Renal pelvis (tissue), 4 donors: ENCODE results near the gene SCAMP4. TPM values are rescaled to one million over a fixed set of nuclear protein-coding genes. Genes with fewer than 3 reads are reported as not detected.

Experiments
- DNase-seq: peaks from one replicate; pipeline ENCODE4 v3.0.0-alpha.2; 2013
- polyA plus RNA-seq, 3 donors: library from polyadenylated mRNA; unstranded; fragments of 120-200 nt; gene quantifications; one replicate each; pipeline ENCODE4 v1.2.1, GENCODE V29; 2013; ENCODE audit not compliant: insufficient read length in 3 of 3

Gene SCAMP4
- polyA plus RNA-seq, 3 donors, result 77.5 to 101 (median 96.6) TPM

DNA sequence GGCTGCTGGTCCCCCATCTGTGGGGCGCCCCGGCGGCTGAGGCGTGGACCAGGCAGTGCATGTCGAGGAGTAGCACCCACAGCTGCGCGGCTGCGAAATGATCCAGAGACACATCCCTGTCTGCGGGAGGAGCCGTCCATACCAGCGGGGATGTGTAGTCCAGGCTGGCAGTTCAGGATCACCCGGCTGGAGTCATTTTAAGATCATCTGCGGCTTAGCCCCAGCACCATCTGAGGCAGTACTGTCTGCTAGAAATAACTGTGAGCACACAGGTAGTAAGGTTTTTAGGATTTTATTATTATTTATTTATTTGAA lies 3.1 kb downstream of the SCAMP4 start:
- no peak for DNase-seq

DNA sequence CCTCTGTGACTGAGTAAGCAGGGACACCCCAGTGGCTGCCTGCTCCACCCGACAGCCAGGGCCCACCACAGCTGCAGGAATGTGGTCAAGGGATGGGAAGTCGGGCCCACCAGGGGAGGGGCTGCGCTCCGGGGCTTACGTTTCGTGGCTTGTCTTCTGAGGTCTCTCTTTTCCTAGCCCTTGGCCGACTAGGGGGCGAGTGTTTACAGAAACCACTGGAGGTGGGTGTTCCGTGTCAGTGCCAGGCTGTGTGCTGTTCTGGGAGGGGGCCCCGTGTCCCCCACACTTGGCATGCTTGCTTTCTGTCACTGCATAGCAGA lies 4.5 kb downstream of the SCAMP4 start:
- DNase-seq, result no peak

DNA sequence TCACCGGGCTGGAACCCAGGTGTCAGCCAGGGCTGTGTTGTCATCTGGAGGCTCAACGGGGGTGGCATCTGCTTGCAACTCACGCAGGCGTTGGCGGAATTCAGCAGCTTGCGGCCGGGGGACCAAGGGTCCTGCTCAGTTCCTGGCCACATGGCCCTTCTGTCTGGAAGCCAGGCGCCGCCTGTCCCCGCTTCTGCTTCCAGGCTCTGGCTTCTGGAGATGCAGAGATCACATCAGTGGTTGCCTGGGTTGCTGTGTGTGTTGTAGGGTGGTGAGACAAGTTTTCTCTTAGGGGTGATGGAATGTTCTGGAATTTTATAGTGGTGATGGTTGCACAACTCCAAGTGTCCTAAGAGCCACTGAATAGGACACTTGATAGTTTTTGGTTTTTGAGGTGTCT lies 5.0 kb downstream of the SCAMP4 start:
- no peak for DNase-seq

DNA sequence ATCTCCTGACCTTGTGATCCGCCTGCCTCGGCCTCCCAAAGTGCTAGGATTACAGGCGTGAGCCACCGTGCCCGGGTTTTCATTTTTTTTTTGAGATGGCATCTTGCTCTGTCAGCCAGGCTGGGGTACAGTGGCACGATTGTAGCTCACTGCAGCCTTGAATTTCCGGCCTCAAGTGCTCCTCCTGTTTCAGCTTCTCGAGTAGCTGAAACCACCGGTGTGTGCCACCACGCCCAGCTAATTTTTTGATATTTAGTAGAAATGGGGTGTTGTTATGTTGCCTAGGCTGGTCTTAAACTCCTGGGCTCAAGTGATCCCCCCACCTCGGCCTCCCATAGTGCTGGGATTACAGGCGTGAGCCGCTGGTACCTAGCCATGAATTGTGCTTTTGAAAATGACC lies 5.9 kb downstream of the SCAMP4 start:
- no peak for DNase-seq

DNA sequence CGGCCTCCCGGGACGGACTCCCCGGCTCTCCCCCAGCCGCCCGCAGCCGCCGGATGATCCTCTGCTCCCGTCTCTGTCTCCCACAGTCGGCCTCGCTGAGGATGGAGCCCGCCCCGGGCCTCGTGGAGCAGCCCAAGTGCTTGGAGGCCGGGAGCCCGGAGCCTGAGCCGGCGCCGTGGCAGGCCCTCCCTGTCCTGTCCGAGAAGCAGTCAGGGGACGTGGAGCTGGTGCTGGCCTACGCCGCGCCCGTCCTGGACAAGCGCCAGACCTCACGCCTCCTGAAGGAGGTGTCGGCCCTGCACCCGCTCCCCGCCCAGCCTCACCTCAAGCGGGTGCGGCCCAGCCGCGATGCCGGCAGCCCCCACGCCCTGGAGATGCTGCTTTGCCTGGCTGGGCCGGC lies 6.8 kb downstream of the SCAMP4 start:
- DNase-seq, result no peak

DNA sequence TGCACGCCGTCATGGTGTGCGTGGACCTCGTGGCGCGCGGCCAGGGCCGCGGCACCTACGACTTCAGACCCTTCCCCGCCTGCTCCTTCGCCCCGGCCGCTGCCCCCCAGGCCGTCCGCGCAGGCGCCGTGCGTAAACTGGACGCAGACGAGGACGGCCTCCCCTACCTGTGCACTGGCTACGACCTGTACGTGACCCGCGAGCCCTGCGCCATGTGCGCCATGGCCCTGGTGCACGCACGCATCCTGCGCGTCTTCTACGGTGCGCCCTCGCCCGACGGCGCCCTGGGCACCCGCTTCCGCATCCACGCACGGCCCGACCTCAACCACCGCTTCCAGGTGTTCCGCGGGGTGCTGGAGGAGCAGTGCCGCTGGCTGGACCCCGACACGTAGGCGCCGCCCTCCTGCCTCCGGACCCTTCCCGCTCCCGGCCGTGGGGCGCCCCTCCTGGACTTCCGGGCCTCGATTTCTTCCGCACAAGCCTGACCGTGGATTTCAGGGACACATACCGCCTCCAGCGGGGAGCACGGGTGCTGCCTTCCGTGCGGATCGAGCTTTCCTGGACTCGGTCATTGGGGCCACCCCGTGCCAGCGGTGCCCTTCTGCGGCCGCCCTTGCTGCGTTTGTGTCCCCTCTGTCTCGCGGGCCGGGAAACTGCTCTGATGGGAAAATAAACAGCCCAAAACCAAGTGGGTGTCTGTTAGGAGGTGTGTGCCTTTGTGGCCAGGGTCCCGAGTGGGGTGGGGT lies 7.7 kb downstream of the SCAMP4 start:
- DNase-seq, result no peak

DNA sequence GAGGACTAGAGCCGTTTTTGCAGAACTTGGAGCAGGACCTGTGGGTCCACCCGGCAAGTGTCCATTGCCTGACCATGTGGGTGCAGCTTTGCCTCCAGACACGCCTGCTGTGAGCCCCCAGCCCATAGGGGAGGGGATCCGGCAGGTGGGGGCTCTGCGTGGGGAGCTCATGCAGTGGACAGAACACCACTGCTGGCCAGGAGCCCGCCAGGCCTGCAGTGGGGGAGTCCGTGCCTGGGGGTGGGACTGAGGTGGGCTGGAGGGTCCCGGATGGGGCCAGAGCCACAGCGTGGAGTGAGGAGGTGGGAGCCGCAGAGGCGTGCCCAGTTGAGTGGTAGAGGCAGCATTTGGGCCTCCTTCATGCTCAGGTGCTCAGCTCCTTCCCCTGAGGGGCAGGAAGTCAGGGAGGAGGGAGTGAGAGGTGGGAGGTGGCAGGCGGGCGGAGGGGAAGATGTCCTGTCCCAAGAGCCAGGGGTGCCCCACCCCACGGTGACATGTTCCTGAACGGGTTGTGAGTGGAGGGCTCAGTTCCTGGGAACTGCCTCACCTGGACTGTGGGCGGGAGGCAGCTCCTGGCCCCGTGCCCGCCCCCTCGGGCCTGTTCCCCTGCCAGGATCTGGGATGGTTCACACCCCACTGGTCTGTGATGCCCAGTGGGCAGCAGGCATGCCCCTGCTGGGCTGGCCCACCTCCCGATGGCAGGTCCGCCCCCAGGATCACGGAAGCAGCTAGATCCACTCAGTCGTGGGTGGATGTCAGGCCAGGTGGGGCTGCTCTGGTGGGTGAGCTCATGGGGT lies 8.8 kb downstream of the SCAMP4 start:
- no peak for DNase-seq

DNA sequence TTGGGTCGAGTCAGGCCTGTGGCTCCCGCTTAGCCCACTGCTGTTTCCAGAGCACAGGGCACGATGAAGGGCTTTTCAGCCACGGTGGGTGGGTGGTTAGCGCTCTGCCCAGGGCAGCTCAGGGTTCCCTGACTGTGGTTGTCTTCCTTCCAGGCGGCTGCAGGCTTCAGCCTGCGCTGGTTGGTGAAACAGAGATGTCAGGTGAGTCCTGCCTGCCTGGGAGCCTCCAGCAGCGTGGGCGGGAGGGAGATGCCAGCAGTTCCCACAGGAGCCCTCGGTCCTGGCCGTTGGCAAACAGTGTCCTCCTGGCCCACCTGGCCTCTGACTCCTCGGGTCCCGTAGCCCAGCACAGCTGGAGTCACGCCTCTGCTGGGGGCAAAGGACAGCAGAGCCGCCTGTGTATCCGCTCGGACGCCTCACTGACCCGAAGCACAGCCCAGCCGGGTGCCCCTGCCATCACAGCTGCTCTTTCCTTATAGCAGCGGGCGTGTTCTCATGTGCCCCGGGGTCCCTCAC lies 9.7 kb downstream of the SCAMP4 start:
- DNase-seq, result no peak

DNA sequence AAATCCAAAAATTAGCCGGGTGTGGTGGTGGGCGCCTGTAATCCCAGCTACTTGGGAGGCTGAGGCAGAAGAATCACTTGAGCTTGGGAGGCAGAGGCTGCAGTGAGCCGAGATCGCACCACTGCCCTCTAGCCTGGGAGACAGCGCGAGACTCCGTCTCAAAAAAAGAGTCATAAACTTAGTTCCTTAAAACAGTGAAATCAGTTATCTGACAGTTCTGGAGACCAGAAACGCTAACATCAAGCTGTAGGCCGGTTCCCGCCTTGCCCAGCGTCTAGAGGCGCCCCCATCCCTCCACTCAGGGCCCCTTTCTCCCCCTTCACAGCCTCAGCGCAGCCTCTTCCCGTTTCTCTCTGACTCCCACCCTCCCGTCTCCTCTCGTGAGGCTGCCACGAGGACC lies 11.9 kb downstream of the SCAMP4 start:
- DNase-seq, result no peak

DNA sequence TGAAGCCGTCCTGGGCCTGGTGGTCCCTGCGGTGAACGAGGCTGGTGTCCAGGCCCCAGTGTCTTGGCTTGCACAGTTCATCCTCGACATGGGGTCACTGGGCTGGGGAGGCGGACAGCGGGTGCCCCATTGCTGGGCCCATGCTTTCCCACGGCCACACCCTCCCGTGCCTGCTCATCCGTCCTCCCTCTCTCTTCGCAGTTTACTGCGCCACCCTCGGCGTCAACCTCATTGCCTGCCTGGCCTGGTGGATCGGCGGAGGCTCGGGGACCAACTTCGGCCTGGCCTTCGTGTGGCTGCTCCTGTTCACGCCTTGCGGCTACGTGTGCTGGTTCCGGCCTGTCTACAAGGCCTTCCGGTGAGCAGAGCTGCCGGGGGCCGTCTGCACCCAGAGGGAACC lies 12.7 kb downstream of the SCAMP4 start:
- no peak for DNase-seq

DNA sequence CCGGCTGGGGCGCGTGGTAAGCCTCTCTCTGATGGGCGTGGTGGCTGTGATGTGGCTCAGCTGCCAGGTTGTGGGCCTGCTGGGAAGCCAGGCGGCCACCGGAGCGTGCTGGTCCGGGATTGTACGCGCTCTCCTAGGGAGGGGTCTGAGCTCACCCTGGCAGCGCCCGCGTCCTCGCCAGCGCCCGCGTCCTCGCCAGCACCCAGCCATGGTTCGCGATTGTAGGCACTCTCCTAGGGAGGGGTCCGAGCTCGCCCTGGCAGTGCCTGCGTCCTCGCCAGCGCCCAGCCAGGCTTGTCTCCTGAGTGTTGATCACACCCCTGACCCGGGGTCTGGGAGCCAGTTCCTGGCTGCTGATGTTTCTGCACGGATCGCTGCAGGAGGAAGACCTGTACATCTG lies 13.8 kb downstream of the SCAMP4 start:
- DNase-seq, result no peak

DNA sequence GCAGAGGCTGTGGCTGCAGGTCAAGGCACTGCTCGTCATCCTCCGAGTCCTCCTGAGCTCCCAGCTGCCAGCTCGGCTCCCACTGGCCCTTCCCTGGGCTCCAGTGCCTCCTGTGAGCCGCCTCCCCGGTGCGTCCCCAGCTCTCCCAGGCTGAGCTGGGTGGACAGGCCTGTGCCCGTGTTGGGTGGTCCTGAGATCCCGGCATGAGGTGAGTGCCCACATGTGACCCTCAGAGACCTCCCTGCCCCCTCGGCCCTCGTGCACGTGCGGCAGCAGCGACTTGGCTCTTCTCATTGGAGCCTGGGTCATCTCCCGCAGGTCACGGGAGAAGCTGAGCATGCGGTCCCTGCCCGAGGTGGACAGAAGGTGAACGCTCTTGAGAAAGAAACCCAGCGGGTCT lies 15.4 kb downstream of the SCAMP4 start:
- DNase-seq, result no peak

DNA sequence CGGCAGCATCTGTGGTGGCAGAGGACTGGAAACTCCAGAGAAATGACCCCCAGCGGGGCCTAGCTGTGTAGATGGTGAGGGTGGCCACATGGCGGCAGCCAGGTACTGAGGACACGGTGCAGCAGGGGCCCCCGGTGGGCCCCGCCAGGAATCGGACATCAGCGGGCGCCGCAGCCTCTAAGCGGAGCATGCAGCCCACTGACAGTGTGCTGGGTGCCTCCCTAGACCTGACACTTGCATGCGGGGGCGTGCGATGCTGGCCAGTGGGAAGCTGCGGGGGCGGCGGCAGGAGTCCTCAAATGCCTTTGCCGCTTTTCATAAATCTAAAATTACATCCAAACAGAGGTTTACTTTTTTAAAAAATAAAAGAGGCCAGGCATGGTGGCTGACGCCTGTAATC lies 16.1 kb downstream of the SCAMP4 start:
- no peak for DNase-seq

DNA sequence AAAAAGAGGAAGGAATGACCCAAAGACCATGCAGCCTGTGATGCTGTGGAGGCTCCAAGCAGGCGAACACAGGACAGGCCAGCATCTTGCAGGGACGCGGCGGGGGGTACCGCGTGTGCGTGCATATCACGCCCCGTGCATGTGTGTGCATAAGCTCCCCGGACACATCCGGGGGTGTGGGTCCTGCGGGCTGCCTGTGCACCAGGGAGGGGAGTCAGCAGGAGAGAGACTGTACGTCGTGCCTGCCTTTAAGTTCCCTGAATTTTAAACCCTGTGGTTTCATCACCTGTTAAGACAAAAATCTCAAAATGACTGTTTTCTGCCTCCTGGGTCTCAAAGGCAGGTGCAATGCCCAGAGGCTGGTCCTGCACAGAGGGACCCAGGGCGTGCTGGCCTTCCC lies 16.6 kb downstream of the SCAMP4 start:
- DNase-seq, result no peak

DNA sequence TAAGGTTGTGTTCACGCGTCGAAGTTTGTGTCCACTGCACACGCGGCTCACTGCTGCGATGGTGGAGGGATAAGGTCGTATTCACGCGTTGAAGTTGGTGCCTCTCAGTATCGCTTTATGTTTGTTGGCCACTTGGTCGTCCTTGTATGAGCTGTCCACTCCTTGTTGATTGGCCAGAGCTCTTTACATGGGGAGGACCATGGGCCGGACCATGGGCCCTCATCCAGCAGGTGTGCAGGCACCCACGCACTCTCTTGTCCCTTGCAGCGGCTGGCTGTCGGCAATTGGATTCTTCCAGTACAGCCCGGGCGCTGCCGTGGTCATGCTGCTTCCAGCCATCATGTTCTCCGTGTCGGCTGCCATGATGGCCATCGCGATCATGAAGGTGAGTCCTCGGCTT lies 17.6 kb downstream of the SCAMP4 start:
- DNase-seq, result no peak

DNA sequence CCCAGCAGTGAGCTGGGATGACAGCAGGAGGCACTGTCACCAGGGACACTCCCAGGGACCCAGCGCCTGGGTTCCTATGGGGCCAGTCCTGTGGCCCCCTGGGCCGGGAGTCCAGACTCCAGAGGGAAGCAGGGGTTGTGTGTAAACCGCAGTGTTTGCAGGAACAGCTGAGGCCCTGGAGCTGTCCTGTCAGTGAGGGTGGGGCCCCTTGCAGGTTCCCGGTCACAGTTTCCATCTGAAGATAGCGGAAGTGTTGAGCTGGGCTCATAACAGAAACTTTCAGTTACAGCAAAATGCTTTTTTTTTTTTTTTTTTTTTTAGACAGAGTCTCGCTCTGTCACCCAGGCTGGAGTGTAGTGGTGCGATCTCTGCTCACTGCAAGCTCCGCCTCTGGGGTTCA lies 18.1 kb downstream of the SCAMP4 start:
- DNase-seq, result no peak

DNA sequence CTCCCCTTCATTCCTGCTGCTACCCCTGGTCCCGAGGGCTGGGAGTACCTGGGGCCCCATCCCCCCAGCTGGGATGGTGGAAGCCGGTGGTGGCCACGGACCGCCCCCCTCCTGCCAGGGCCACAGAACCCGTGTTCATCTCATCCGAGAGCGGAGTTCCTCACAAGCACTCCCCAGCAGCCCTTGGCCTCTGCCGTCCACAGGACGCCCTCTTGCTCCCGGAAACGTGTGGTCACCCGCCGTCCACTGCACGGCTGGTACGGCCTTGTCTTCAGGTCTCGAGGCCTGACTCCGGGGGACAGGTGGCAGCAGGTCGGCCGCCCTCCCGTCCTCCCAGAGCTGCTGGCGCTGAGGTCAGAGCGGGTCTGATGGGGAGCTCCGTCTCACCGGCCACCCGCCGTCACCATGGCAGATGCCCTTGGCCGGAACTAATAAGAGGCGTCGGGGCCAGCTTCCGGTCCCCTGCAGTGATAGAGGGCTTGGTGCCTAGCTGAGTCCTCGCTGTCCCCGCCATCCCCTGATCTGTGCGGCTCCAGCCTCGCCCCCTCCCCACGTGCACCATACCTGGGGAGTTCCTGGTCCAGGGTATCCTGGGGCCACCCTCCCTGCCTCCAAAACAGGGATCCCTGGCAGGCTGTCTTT lies 19.2 kb downstream of the SCAMP4 start:
- DNase-seq, result no peak

DNA sequence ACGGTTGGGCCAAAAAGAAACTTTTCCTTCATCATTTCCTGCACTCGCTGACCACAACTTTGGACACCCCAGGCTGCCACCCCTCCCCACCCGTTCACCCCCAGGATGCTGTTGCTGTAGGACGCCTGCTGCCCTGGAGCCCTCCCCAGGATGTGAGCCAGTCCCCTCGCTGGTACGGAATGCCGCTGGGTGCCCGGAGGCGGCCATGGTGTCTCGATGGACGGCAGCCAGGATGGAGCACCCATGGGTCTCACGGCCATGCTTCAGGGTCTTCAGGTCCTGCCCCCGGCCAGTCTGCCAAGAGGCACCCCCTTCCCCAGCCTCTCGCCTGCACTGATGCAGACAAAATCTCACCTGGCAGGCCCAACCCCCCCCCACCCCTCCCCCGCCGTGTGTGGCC lies 20.3 kb downstream of the SCAMP4 start:
- DNase-seq, result no peak

DNA sequence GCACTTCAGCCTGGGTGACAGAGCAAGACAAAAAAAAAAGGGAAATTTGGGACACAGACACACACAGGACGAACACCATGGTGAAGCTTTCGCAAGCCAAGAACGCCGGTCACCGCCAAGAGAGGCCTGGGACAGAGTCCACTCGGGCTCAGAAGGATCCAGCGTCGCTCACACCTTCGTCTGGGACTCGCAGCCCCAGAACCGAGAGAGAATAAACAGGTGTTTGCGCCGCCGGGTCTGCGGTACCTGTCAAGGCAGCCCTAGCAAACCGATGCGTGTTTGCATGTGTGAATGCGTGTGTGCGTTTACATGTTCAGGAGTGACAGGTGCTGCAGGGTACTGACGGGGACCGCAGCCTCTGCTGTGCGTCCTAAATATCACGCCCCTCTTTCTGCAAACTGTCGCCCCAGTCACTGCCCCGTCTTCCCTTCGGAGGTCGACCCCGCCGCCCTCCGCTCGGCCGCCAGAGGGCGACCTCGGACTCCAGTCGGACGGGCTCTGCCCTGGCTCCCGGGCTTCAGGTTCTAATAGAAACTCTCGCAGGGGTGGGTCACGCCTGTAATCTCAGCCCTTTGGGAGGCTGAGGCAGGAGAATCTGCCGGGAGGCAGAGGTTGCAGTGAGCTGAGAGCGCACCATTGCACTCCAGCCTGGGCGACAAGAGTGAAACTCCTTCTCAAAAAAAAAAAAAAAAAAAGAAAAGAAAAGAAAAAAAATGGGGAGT lies 24.0 kb downstream of the SCAMP4 start:
- DNase-seq, result no peak

DNA sequence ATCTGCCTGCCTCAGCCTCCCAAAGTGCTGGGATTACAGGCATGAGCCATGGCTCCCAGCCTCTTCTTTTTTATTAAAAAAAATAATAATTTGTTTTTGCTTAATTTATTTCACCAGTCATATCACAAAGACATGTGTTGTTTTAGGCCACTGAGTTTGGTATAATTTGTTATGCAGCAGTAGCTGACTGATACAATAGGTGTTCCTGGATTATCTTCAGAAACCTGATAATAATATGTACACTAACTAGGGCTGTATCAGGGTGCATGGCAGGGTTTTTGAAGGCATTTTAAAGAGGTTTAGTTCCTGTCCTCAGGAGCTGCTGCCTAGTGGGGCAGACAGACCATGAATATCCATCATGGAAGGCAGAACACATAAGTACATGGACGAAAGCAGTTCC lies 26.2 kb downstream of the SCAMP4 start:
- no peak for DNase-seq

DNA sequence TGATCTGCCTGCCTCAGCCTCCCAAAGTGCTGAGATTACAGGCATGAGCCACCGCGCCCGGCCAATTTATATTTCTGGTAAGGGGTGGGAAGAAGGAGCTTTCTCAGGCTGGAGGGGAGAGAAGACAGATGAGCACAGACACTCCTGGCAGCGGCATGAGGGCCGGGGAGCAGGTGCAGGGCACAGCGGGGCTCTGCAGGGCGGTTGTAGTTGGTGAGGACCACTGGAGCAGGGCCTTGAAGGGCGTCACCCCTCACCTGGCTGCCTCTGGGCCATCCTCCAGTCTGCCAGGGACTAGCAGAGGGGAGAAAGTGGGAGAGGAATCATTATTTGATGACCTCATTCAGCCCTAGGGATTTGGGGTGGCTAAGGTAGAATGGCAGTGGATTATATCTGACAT lies 27.2 kb downstream of the SCAMP4 start:
- no peak for DNase-seq

DNA sequence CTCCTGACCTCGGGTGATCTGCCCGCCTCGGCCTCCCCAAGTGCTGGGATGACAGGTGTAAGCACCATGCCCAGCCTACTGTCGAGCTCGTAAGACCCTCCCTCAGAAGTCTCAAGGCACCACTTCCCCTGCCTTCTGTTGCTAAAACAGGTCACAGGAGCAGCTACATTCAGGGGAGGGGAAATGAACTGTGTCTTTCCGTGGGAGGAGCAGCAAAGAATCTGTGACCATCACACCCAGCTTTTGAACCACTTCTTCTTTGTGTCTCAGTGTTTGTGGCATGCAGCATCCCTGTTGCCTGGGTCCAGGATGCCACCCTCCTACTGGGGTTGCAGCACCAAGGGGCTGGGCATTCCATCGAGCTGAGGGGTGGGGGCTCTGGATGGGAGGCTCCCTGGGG lies 28.0 kb downstream of the SCAMP4 start:
- no peak for DNase-seq

DNA sequence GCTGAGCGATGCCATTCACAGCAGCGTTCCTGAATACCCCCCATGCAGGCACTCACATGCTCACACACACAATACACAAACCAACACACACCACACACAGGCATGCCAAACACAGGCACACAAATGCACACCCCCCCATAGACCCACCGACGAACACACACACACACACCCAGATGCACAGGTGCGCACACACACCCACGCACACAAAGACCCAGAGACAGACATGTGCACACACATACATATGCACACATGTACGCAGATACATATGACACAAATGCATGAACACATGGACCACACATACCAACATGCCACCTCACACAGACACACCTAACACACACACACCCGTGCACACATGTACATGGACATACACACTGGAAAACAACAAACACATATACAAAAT lies 28.7 kb downstream of the SCAMP4 start:
- no peak for DNase-seq
